OCI-LY7 (cell line): ENCODE data around the gene NGEF. TPM values are rescaled to one million over a fixed set of nuclear protein-coding genes. Genes with fewer than 3 reads are reported as not detected.

Experiments used
- BruUV-seq: library from RNA; stranded (reverse); fragments of 400-500 nt; replicated peaks from 2 replicates; lab custom pipeline; 2021; lab: Mats Ljungman, UMichigan
- CTCF ChIA-PET: fragments of 300-600 bp; sonication (Branson Sonifier 250); formaldehyde crosslinking; loops from one replicate; lab custom pipeline; 2022; ENCODE audit warnings: antibody characterized with exemption; ENCODE audit not compliant: unreplicated experiment; lab: Charles Lee
- POLR2A ChIA-PET: fragments of 300-600 bp; sonication (Branson Sonifier 250); formaldehyde crosslinking; loops from one replicate; lab custom pipeline; 2022; ENCODE audit warnings: antibody characterized with exemption; lab: Charles Lee
- DNase-seq: peaks from one replicate; pipeline ENCODE4 v3.0.0-alpha.2; 2015; ENCODE audit warnings: low spot score
- H2AFZ ChIP-seq: fragments of 200-600 bp; sonication (generic), shearing (Covaris generic); 2 replicates; pipeline ENCODE4 v1.6.1; 2014; ENCODE audit warnings: mild to moderate bottlenecking, antibody characterized with exemption, low read length, moderate library complexity
- H3K27ac ChIP-seq: fragments of 200-600 bp; sonication (generic); 2 replicates; pipeline ENCODE4 v1.5.1; 2014; ENCODE audit warnings: mixed run types, low read depth, mild to moderate bottlenecking, moderate library complexity, low read length, inconsistent platforms; ENCODE audit not compliant: poor library complexity, severe bottlenecking
- H3K36me3 ChIP-seq: fragments of 200-600 bp; sonication (generic); 2 replicates; pipeline ENCODE4 v1.6.1; 2014; ENCODE audit warnings: mild to moderate bottlenecking, antibody characterized with exemption, low read length, moderate library complexity, mixed read lengths; ENCODE audit not compliant: insufficient read depth
- H3K4me1 ChIP-seq: fragments of 200-600 bp; sonication (generic); 2 replicates; pipeline ENCODE4 v1.5.1; 2014; ENCODE audit warnings: mild to moderate bottlenecking, low read length; ENCODE audit not compliant: insufficient read depth, poor library complexity, severe bottlenecking
- H3K4me2 ChIP-seq: fragments of 200-600 bp; sonication (generic); 2 replicates; pipeline ENCODE4 v1.6.1; 2014; ENCODE audit warnings: mild to moderate bottlenecking, low read length
- H3K4me3 ChIP-seq: fragments of 200-600 bp; sonication (generic); 2 replicates; pipeline ENCODE4 v1.5.1; 2014; ENCODE audit warnings: mild to moderate bottlenecking, low read depth, low read length; ENCODE audit not compliant: poor library complexity, severe bottlenecking
- H3K79me2 ChIP-seq: fragments of 200-600 bp; sonication (generic); 2 replicates; pipeline ENCODE4 v1.6.1; 2016; ENCODE audit warnings: low read depth, mild to moderate bottlenecking, low read length, moderate library complexity, mixed read lengths; ENCODE audit not compliant: insufficient read depth
- H3K9me2 ChIP-seq: fragments of 200-600 bp; sonication (generic); 2 replicates; pipeline ENCODE4 v1.6.1; 2016; ENCODE audit warnings: mild to moderate bottlenecking, low read length, mixed read lengths; ENCODE audit not compliant: insufficient read depth
- H3K9me3 ChIP-seq: fragments of 200-600 bp; sonication (generic); 2 replicates; pipeline ENCODE4 v1.6.1; 2014; ENCODE audit warnings: mild to moderate bottlenecking, mixed run types, low read length, mixed read lengths
- H4K20me1 ChIP-seq: fragments of 200-600 bp; sonication (generic); 2 replicates; pipeline ENCODE4 v1.6.1; 2014; ENCODE audit warnings: mild to moderate bottlenecking, antibody characterized with exemption, low read length, moderate library complexity, mixed read lengths; ENCODE audit not compliant: insufficient read depth
- EZH2phosphoT487 ChIP-seq: fragments of 200-600 bp; sonication (generic); IDR thresholded peaks from 2 replicates; pipeline ENCODE4 v1.6.1; 2018; ENCODE audit warnings: low read depth, borderline replicate concordance, mild to moderate bottlenecking, mixed run types, antibody characterized with exemption, low read length, moderate library complexity, mixed read lengths
- intact Hi-C: fragments of 100-400 bp; cut with micrococcal nuclease; formaldehyde crosslinking; loops from one replicate; pipeline ENCODE4 v1.10.0; 2022; ENCODE audit not compliant: unreplicated experiment
- total RNA-seq, 2 experiments: library from RNA; depleted of rRNA in 1 of 2; stranded (reverse); fragments of >200 nt in 1 of 2; shearing (Covaris generic) in 1 of 2; gene quantifications; 2 replicates each; pipeline ENCODE4 v1.2.3, GENCODE V29; 2014 to 2022
- TF ChIP-seq, protein P1 (sequence below): fragments of 200-600 bp; sonication (generic); conservative IDR thresholded peaks from 2 replicates; pipeline ENCODE4 v1.5.1; 2014; ENCODE audit warnings: mild to moderate bottlenecking, antibody characterized with exemption, low read length, moderate library complexity, mixed read lengths

Gene NGEF
- total RNA-seq, 2 experiments from 2014 or later, result 0.82 TPM; not detected in 1

DNA sequence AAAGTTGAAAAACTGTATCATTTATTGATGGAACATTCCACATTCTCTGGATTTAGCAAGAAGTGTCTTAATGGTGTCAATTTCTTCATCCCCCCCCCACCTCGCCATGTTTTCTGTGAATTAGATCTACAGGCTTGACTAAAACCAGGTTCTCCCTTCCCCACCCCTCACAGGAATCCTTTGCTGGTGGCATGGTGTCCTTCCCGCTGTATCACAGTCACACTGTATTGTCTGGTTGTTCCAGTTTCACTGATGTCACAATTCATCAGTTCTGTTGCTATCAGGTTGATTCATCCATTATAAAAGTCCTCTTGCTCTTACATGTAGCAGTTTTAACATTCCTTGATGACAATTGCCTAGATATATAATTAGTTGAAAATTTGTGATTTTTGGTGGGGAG is 149.1 kb downstream of the NGEF start:
- Histone ChIP-seq H3K79me2 (no peaks in the 10 kb centered on the region), H3K9me3 (no peaks in the 10 kb centered on the region), H3K4me1 (no peaks in the 10 kb centered on the region), H4K20me1 (no peaks in the 10 kb centered on the region), H3K4me2 (no peak overlapping the region), H2AFZ (no peak overlapping the region), H3K36me3 (0 out of 2 replicates have a peak, but pooled peaks cover 2% of the 10 kb centered on the region), H3K27ac (no peak overlapping the region), H3K4me3 (no peak overlapping the region), H3K9me2 (no peaks in the 10 kb centered on the region)
- ChIA-PET POLR2A (no interaction called here), CTCF (no interaction called here)
- no peak for DNase-seq
- no TSS peak for BruUV-seq
- intact Hi-C loops, result no loop called here
- TF ChIP-seq, protein P1, sequence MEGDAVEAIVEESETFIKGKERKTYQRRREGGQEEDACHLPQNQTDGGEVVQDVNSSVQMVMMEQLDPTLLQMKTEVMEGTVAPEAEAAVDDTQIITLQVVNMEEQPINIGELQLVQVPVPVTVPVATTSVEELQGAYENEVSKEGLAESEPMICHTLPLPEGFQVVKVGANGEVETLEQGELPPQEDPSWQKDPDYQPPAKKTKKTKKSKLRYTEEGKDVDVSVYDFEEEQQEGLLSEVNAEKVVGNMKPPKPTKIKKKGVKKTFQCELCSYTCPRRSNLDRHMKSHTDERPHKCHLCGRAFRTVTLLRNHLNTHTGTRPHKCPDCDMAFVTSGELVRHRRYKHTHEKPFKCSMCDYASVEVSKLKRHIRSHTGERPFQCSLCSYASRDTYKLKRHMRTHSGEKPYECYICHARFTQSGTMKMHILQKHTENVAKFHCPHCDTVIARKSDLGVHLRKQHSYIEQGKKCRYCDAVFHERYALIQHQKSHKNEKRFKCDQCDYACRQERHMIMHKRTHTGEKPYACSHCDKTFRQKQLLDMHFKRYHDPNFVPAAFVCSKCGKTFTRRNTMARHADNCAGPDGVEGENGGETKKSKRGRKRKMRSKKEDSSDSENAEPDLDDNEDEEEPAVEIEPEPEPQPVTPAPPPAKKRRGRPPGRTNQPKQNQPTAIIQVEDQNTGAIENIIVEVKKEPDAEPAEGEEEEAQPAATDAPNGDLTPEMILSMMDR, result no peak
- TF ChIP-seq EZH2phosphoT487, result no peak

DNA sequence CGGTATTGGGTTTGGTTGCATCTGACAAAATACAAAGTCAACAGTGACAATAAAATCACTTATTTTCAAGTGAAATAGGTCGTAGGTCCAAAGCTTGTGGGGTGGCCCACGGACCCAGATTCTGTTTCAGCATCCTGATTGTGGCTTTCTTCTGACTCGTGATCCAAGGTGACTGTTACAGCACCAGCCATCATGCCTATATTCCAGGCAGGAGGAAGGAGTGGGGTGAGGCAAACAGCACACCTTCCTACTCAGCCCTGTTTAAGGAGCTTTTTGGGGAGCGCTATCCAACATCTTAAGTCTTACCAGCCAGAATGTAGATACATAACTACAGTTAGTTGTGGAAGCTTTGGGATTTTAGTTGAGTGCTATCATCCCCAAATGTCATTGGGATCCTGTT is 151.7 kb downstream of the NGEF start:
- Histone ChIP-seq H3K36me3 (peaks cover 27% of the 10 kb centered on the region), H3K4me1 (no peaks in the 10 kb centered on the region), H3K4me3 (no peak overlapping the region), H3K9me3 (no peaks in the 10 kb centered on the region), H4K20me1 (no peaks in the 10 kb centered on the region), H3K79me2 (no peaks in the 10 kb centered on the region), H2AFZ (no peak overlapping the region), H3K4me2 (no peak overlapping the region), H3K9me2 (no peaks in the 10 kb centered on the region), H3K27ac (no peak overlapping the region)
- no peak for TF ChIP-seq EZH2phosphoT487
- TF ChIP-seq, protein P1, result no peak
- intact Hi-C loops, result no loop called here
- no peak for DNase-seq
- POLR2A ChIA-PET, result interaction anchor here (0.6 kb wide), 1 partner anchor 81 kb away, joined by 3 read pairs; no protein-coding TSS in a partner anchor
- no TSS peak for BruUV-seq
- CTCF ChIA-PET, result no interaction called here

DNA sequence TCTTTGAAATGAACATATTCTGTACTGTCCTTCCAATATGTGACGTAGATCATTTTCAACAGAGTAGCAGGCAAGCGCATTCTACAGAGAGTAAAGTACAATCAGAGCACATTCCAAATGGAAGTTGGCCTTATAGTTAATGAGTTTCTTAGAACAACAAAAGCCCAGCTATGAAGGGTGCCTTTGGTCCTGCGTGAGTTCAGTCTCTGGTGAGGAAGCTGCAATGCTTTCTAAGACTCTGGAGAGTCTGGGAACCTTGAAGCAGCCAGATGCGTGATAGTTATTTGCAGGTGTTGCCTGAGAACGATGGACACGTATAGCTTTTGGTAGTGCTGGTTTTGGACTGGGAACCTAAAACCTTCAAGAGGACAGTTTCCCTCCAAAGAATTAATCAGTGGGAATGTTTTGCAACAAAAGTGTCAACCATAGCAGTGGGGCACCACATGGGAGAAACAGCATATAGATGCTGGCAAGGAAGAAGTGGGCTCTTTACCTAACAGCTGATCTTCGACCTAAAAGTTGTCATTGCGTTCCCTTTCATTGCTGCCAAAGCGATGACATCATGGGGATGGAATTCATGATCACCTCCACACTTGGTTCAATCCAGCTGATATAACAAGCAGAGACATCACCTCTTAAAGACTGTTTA is 152.3 kb downstream of the NGEF start:
- intact Hi-C loops, result no loop called here
- Histone ChIP-seq H3K9me2 (no peaks in the 10 kb centered on the region), H3K79me2 (no peaks in the 10 kb centered on the region), H2AFZ (no peak overlapping the region), H4K20me1 (no peaks in the 10 kb centered on the region), H3K36me3 (peaks cover 32% of the 10 kb centered on the region), H3K9me3 (no peaks in the 10 kb centered on the region), H3K4me2 (no peak overlapping the region), H3K27ac (no peak overlapping the region), H3K4me1 (no peaks in the 10 kb centered on the region), H3K4me3 (no peak overlapping the region)
- TF ChIP-seq EZH2phosphoT487, result no peak
- TF ChIP-seq, protein P1, result no peak
- no peak for DNase-seq
- CTCF ChIA-PET, result no interaction called here
- no TSS peak for BruUV-seq
- POLR2A ChIA-PET, result interaction anchor here (0.6 kb wide), 1 partner anchor 82 kb away, joined by 3 read pairs; no protein-coding TSS in a partner anchor
